Endothelial cell of umbilical vein (primary cell): Measurements from ENCODE around the gene ZP3.

Source experiments
- EZH2 ChIP-seq: IDR thresholded peaks from 2 replicates; pipeline ENCODE4 v1.6.1; 2012; ENCODE audit warnings: borderline replicate concordance, low read depth, mild to moderate bottlenecking, moderate library complexity, low read length, inconsistent platforms; ENCODE audit not compliant: severe bottlenecking
- GATA2 ChIP-seq: IDR thresholded peaks from 2 replicates; pipeline ENCODE4 v1.7.0; 2011; ENCODE audit warnings: low read depth, mild to moderate bottlenecking, moderate library complexity, mixed read lengths, low read length; ENCODE audit not compliant: insufficient read length, insufficient read depth
- JUN ChIP-seq: IDR thresholded peaks from 2 replicates; pipeline ENCODE4 v1.6.1; 2011; ENCODE audit warnings: borderline replicate concordance, low read depth; ENCODE audit not compliant: insufficient read length, insufficient read depth
- POLR2A ChIP-seq: IDR thresholded peaks from 2 replicates; pipeline ENCODE4 v1.6.1; 2012; ENCODE audit warnings: low read depth, mild to moderate bottlenecking, control low read depth, low read length
- POLR2AphosphoS5 ChIP-seq: IDR thresholded peaks from 2 replicates; pipeline ENCODE4 v1.6.1; 2012; ENCODE audit warnings: low read depth, mild to moderate bottlenecking, control low read depth, low read length, moderate library complexity; ENCODE audit not compliant: insufficient read depth
- TF ChIP-seq, protein P1 (sequence below), 2 donors: IDR thresholded peaks; 1 replicate in 1 of 2; 2 replicates in 1 of 2; pipeline ENCODE4 v1.5.1; 2011; ENCODE audit warnings: low read length in 2 of 2, mild to moderate bottlenecking in 2 of 2, moderate library complexity in 2 of 2, control low read depth in 1 of 2, inconsistent platforms in 1 of 2, low read depth in 1 of 2; ENCODE audit not compliant: insufficient read depth in 1 of 2; ENCODE audit errors: extremely low read depth in 1 of 2

DNA sequence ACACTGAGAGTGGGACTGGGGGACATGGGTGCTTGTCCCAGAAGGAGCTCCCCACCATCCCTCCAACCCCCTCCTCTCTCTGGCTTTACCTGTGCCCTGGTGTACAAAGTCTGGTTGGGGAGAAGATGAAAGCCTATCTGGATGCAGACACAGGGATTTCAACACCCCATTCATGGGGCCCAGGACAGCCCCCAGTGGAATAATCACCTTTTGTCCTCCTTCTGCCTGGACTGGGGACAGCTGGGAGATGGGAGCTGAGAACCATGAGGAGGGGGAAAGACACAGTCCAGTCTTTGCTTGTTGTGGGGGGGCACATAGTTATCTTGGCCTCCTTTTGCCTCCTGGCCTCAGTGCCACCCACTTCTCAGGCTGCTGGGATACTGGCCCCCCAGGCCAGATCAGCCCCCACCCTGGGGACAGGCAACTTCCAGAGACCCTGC, 16.6 kb upstream of the ZP3 start:
- TF ChIP-seq POLR2A (no peak), EZH2 (no peak), JUN (no peak), GATA2 (no peak), POLR2AphosphoS5 (no peak)
- TF ChIP-seq, protein P1, sequence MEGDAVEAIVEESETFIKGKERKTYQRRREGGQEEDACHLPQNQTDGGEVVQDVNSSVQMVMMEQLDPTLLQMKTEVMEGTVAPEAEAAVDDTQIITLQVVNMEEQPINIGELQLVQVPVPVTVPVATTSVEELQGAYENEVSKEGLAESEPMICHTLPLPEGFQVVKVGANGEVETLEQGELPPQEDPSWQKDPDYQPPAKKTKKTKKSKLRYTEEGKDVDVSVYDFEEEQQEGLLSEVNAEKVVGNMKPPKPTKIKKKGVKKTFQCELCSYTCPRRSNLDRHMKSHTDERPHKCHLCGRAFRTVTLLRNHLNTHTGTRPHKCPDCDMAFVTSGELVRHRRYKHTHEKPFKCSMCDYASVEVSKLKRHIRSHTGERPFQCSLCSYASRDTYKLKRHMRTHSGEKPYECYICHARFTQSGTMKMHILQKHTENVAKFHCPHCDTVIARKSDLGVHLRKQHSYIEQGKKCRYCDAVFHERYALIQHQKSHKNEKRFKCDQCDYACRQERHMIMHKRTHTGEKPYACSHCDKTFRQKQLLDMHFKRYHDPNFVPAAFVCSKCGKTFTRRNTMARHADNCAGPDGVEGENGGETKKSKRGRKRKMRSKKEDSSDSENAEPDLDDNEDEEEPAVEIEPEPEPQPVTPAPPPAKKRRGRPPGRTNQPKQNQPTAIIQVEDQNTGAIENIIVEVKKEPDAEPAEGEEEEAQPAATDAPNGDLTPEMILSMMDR (IDR thresholded peaks at IDR 0.05; ENCODE audit: extremely low read depth in 1 of 2, insufficient read depth in 1 of 2, low read depth in 1 of 2, low read length in 2 of 2) = no peak
